ENCODE results near the gene SSR4.

SSR4 gene

GRCh38 chrX:153782313-153782712 lies 12.2 kb upstream of the SSR4 start:
- no peak for DNase-seq

DNA sequence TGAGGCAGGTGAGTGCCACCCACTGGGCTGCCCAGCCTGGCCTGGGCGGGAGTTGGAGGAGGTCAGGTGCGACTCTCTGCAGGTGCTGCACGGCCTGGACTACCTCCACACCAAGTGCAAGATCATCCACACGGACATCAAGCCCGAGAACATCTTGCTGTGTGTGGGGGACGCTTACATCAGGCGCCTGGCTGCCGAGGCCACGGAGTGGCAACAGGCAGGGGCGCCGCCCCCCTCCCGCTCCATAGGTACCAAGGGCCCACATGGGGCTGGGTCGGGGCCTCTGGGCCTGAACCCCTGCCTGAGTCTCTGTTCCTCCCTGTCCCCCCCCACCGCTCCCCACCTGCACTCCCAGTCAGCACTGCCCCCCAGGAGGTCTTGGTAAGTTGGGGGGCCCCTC lies 11.6 kb upstream of the SSR4 start:
- no peak for DNase-seq

DNA sequence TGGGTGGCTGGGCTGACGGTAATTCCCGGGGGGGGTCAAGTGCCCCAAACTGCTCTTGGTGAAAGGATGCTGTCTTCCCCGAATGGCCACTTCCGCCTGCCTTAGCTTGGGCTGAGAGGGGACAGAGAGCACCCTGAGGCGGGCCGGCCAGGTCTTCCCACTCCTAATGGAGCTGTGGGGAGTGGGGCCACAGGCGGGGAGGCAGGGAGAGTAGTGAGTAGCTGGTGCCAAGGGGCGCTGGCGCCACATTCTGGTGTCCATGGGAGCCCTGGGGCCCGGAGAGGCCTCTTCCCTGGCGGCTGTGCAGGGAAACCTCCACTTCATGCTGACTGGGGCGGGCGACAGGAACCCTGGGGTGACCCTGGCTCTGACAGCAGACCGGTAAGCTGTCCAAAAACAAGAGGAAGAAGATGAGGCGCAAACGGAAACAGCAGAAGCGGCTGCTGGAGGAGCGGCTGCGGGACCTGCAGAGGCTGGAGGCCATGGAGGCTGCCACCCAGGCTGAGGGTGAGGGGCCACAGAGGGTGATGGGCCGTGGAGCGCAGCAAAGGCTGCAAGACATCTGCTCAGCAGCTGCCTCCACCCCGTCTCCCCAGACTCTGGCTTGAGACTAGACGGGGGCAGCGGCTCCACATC lies 11.0 kb upstream of the SSR4 start:
- no peak for DNase-seq

GRCh38 chrX:153784325-153784967 lies 10.0 kb upstream of the SSR4 start:
- no peak for DNase-seq

- no peak for DNase-seq
These were observed 7.8 kb upstream of the SSR4 start for GRCh38 chrX:153786669-153787068.

DNA sequence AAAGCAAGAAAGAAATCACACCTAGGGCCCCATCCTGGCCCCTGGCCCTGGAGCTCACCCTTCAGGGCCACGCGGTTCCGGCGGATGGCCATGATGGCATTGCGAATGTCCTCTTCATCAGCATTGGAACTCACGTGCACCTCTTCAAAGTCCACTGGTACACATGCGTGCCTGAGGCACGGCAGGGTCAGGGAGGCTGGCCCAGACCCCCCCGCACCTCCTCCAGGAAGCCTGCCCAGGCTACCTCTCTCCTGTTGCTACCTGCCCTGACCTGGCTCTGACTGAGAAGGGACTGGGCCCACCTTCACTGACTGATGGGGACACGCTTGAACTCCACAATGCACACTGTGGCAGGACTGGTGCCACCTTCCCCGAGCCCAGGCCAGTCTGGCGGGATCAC lies 4.8 kb upstream of the SSR4 start:
- no peak for DNase-seq

DNA sequence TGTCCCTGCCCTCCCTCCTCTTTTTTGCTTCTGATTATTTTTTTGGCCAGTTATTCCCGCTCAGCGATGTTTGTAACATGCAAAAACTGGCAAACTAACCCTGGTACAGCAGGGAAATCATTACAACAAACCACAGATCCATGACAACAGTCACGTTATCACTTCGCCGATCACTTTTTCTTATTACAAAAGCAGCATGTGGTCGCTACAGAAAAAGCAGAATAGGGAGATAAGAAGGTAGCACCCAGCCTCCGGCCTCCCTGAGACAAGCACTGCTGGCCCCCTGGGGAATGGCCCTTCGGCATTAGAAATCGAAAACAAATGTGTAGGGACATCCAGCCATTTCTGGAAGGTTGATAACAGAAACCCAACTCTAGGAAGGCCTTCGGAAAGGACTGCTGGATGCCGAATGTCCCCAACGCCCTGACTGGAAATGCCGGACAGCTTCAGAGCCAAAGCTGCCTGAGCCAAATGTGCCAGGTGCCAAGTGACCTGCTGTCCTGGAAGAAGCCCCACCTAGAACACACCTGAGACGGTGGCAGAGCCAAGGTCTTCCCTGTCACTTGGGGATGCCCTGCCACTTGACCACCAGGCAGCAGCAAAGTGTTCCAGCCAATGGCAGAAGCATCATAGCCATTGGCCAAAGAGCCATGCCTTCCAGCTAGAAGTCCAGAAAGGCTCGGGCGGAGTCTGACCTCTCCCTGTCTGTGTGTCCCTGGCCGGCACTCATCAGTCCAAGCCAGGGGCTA lies 3.2 kb upstream of the SSR4 start:
- DNase-seq = no peak

DNA sequence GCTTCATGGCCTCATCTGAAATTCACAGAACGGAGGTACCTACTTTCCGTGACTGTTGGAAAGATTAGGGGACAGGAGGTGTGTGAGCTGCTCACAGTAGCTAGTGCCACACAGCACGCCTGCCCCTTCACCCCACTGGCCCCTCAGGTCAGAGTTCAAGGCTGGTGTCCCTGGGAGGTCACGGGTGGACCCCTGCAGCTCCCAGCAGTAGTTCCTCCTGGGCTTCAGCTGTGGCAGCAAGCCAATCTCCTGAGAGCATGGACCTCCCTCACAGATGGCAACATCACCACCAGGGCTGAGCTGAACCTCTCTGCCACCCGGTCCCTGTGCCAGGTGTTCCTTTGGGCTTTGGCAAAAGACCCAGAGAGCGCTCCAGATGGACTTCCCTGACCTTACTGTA lies 2.1 kb upstream of the SSR4 start:
- DNase-seq = no peak

DNA sequence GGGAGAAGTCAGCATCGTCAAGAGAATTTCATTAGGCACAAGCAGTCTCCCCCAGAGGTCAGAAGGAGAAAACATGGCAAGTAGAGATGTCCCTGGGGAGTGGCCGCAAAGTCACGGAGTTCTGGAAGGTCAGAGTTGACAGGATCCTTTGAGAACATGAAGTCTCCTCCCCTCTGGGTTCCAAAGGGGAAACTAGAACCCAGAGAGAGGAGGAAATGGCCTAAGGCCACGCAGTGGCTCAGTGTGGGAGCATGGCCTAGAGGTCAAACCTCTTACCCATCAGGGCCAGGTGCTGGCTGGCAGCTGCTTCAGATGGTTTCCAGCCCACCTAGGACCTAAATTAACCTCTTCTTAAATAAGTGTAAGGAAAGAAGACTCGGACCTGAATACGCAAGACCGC lies 1.2 kb upstream of the SSR4 start:
- no peak for DNase-seq

GRCh38 chrX:153794897-153795816 lies 689 bp downstream of the SSR4 start:
- DNase-seq = no peak

DNA sequence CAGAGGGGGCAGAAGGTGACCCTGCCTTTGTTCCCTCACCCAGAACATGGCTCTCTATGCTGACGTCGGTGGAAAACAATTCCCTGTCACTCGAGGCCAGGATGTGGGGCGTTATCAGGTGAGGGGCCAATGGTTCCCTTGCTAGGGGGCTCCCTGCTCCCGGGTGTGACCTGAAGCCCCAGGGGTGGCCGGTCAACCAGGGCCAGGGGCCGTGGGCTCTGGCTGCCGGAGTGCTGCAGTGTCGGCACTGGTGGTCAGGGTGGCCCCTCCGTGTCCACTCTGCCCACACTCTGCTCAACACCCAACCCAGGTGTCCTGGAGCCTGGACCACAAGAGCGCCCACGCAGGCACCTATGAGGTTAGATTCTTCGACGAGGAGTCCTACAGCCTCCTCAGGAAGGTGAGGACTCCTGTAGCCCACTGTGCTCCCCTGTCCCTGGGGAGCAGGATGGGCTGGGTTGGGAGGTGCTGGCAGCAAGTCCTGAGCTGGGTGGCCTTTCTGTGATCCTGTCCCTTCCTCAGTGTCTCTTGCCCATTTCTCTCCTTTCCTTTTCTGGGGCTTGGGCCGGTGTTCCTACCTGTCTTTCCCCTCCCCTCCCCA lies 3.0 kb downstream of the SSR4 start:
- DNase-seq = no peak

GRCh38 chrX:153799326-153799725 lies 4.9 kb downstream of the SSR4 start:
- no peak for DNase-seq

- no peak for DNase-seq
These were observed 5.8 kb downstream of the SSR4 start for GRCh38 chrX:153800177-153800722.

- DNase-seq = no peak
These were observed 6.3 kb downstream of the SSR4 start for GRCh38 chrX:153800746-153801145.

DNA sequence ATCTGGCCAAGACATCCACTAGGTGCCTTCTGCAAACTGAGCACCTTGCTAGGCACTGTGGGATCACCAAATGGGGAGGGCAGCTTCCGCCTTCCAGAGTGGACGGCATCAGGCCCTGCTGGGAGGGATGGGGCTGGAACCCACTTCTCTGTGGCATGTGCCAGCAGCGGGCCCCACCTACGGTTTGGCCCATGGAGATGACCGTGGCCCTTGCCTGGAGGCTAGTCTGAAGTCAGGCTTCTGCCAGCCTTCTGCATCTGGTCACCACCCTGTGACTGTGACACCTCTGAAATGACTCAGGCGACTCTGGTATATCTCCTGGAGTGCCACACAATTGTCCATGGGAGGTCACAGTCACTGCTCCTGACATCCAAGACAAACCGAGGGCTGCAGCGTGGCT lies 7.2 kb downstream of the SSR4 start:
- DNase-seq = no peak

DNA sequence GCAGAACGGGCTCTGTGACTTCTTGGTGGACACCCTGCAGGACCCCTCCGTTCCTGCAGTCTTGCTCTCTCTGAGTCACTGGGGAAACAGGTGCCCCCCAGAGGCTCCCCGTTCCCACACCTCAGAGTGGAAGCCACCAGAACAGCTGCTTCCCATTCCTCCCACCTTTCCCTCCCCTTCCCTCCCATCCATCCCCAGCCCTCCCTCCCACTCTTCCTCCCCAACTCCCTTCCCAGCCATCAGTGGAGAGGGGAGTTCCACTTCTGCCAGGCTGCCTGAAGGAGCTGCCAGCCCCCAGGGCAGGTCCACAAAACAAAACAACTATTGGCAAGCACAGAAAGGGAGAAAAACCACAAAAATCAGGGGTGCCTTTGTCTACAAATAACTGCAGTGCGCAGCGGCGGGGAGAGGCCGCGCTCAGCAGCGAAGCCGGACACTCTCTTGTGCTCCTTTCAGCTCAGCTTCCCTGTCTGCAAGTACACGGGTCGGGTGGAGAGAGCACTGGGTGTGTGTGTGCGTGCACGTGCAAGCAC lies 8.1 kb downstream of the SSR4 start:
- no peak for DNase-seq

DNA sequence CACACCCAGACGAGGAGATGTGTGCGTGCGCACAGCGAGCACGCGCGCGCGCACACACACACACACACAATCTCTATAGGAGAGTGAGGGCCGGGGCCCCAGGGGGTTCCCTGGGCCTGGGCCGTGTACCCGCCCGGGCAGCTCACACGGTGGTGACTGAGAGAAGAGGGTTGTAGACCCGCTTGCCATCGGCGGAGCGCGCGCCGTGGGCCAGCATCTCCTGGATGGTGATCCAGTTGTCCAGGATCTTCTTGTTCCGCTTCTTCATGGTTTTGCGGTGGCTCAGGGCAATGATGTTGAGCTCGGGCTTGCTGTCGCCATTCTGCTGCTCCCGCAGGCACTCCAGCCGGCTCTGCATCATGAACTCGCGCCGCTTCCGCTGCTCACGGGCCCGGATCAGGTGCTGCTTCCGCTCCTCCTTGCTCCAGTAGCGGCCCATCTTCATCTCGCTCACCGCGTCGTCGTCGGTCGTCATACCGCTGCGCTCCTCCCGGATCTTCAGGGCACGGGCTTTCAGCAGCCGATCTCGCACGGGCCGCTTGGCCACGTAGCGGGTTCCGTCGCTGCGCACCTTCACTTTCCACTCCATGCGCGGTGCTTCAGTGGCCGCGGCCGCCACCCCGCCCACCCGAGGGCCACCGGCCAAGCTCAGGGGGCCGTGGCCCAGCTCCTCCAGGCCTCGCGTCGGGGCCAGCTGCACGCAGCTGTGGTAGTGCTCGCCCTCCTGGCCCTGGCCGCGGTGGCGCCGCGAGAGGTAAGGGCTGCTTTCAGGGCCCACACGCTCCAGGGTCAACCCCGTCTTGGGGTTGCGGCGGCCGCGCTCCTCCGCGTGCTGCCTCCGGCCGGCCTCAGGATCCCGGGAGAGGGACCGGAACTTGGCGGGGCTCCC lies 9.0 kb downstream of the SSR4 start:
- no peak for DNase-seq

GRCh38 chrX:153804100-153804595 lies 9.7 kb downstream of the SSR4 start:
- DNase-seq = no peak

DNA sequence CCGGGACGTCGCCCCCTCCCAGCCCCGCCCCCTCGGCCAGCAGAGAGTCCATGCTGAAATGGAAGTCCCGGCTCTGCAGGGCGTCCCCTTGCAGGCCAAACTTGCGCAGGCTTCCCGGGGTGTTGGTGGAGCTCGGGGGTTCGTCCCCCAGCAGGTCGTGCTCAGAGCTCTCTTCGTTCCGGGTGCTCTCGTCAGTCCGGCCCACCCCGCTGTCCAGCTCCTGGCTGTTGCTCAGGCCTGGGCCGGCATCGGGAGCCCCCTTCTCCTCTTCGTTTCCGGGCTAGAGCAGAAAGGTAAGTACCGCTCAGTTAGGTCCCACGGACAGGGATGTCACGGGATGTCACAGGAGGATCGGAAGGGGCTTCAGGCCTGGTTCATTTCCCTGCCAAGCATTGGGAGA lies 10.2 kb downstream of the SSR4 start:
- DNase-seq = no peak

- no peak for DNase-seq
These were observed 11.0 kb downstream of the SSR4 start for GRCh38 chrX:153805436-153805835.

DNA sequence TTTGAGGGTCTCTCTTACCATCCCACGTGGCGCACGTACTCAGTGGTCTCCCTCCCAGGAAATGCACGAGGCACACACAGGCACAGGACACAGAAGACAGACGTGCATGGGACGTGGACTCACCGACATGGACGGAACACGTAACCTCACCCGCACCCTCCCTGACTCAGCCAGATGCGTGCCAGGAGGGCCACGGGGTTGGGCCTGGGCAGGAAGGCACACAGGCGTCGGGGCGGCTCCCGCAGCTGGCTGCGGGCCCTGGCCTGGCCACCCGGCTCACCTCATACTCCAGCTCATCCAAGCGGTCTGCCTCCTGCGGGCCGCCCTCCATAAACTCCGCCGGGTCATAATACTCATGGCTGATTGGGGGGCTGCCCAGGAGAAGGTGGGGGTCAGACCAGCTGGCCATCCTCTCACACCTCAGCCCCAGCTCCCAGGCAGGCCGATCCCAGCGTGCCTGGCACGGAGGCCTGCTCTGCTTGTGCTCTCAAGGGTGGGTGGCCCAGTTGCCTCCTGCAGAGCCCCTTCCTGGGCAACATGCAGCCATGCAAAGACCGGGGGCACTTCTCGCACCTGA lies 12.6 kb downstream of the SSR4 start:
- DNase-seq = no peak
